ENCODE data around the gene CREB3L4. TPM values are rescaled to one million over a fixed set of nuclear protein-coding genes. Genes with fewer than 3 reads are reported as not detected.

Gene CREB3L4
- total and polyA plus RNA-seq, 4 donors, result 4.3 to 16.5 (median 10.3) TPM

DNA sequence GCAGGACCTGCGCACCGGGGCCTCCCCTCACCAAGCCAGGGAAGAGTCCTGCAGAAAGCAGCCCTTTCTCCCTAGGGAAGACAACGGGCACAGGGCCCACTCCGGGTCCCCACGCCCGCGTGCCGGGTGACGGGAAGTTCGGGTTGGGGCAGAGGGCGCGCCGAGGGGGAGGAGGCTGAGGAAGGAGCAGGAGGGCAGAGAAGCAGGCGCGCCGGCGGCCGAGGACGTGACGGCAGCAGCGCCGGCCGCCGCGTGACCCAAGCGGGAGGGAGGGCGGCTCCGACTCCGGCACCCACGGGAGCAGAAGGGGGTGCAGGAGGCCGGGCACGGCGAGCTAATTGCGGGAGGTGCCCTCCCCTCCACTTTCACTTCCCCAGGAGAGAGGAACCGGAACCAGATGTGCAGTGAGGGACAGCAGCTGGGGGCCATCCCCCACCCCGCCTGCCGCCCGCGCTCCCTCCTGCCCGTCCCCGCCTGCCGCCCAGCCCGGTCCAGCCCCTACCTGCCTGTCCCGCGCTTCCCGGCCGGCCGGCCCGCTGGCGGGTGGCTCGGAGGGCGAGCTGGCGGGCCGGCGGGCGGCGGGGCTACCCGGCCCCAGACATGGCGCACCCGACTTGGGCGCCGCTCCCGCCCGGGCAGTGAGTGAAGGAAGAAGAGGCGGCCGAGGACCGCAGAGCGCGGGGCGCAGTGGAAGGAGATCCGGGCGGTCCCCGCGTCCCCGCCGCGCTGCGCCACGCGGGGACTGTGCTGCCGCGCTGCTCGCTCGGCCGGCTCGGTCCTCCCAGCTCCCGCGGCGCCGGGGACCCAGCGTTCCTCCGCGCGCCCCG is 21.7 kb upstream of the CREB3L4 start:
- Histone ChIP-seq H3K4me1 (ENCODE audit: control insufficient read depth, insufficient read depth, low read length) (peaks cover 20% of the 10 kb centered on the region), H3K27ac (ENCODE audit: low read depth, low read length) (peak overlapping the region; percentile 82), H3K4me3 (ENCODE audit: low read depth, low read length) (peak overlapping the region; percentile 63), H3K27me3 (ENCODE audit: control insufficient read depth, insufficient read depth, low read length) (no peaks in the 10 kb centered on the region), H3K36me3 (ENCODE audit: control insufficient read depth, insufficient read depth, low read length) (peaks cover 61% of the 10 kb centered on the region), H3K9me3 (ENCODE audit: control insufficient read depth, insufficient read depth, low read length) (no peaks in the 10 kb centered on the region)
- WGBS (ENCODE audit: insufficient coverage), result under 1% methylated on average over 95 of the region's 95 CpGs
- DNase-seq (ENCODE audit: low read depth in 4 of 6, low spot score in 6 of 6), result peak in 2 of 6 donors; percentile 70 to 74

DNA sequence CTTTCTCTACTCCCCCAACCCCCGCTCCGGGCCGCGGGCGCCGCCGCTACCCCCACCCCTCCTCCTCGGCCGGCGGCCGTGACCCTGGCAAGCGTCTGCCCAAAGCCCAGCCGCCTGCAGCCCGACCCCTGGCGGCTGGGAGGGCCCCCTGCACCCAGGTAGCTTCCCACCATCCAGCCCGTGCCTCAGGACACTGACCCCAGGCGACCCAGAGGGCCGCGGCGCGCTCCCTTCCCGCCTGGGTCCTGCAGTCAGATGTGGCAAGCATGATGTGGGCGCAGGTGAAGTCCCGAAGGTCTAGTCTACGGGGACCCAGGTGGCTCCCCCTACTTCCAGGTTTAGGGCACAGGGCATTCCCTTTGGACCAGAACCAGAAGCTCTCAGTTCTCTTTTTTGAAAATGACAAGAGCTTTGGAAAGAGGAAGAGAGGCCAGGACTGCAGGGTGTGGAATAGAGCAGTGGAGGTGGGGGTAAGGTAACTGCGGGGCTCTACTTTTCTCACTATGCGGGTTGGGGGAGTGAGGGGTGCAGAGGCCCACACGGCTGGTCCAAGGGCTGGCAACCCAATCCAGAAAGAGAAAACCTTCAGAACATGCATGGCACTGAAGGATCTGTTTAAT is 21.0 kb upstream of the CREB3L4 start, which contains the start of gene DENND4B:
TSS of gene DENND4B (minus strand) at position 97 of the 620 bp plus-strand sequence. CDS start 2,344 bp downstream, outside the sequence.
- peak in 4 of 6 donors; percentile 61 to 91 (median 77) for DNase-seq (ENCODE audit: low read depth in 4 of 6, low spot score in 6 of 6)
- H3K4me3 ChIP-seq (ENCODE audit: low read depth, low read length), result peak within 1 kb of the TSS; percentile 63
- H3K27ac ChIP-seq (ENCODE audit: low read depth, low read length), result peak within 1 kb of the TSS; percentile 82
- no peaks in the 10 kb centered on the region for H3K27me3 ChIP-seq (ENCODE audit: control insufficient read depth, insufficient read depth, low read length)
- peaks cover 20% of the 10 kb centered on the region for H3K4me1 ChIP-seq (ENCODE audit: control insufficient read depth, insufficient read depth, low read length)
- 11% methylated on average over 25 of the region's 28 CpGs for WGBS (ENCODE audit: insufficient coverage)
- no peaks in the 10 kb centered on the region for H3K9me3 ChIP-seq (ENCODE audit: control insufficient read depth, insufficient read depth, low read length)
- H3K36me3 ChIP-seq (ENCODE audit: control insufficient read depth, insufficient read depth, low read length), result peaks cover 61% of the 10 kb centered on the region

DNA sequence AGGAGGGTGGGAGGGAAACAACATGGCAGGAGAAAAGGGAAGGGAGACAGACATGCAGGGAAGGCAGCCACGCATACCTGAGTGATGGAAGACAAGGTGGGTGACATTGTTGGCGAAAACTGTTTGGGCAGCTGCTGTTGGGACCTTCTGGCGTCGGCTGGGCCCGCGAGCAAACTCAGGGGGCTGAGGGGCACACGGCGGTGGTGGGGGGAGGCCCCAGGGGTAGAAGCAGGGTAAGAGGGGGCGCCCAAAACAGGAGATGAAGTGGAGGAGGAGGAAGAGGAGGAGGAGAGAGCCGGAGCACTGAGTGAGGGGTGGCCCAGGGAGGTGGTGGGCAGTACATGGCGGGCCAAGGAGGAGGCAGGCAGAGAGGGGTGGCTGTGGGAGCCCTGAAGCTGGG is 16.5 kb upstream of the CREB3L4 start:
- 95% methylated on average over 11 of the region's 11 CpGs for WGBS (ENCODE audit: insufficient coverage)
- Histone ChIP-seq H3K4me3 (ENCODE audit: low read depth, low read length) (no peak overlapping the region), H3K36me3 (ENCODE audit: control insufficient read depth, insufficient read depth, low read length) (peaks cover 72% of the 10 kb centered on the region), H3K9me3 (ENCODE audit: control insufficient read depth, insufficient read depth, low read length) (no peaks in the 10 kb centered on the region), H3K27ac (ENCODE audit: low read depth, low read length) (no peak overlapping the region), H3K27me3 (ENCODE audit: control insufficient read depth, insufficient read depth, low read length) (no peaks in the 10 kb centered on the region), H3K4me1 (ENCODE audit: control insufficient read depth, insufficient read depth, low read length) (peaks cover 10% of the 10 kb centered on the region)
- no peak for DNase-seq (ENCODE audit: low read depth in 4 of 6, low spot score in 6 of 6)

- 100% methylated on average over 2 of the region's 2 CpGs for WGBS (ENCODE audit: insufficient coverage)
- peaks cover 75% of the 10 kb centered on the region for H3K36me3 ChIP-seq (ENCODE audit: control insufficient read depth, insufficient read depth, low read length)
- no peaks in the 10 kb centered on the region for H3K9me3 ChIP-seq (ENCODE audit: control insufficient read depth, insufficient read depth, low read length)
- H3K27me3 ChIP-seq (ENCODE audit: control insufficient read depth, insufficient read depth, low read length), result no peaks in the 10 kb centered on the region
- DNase-seq (ENCODE audit: low read depth in 4 of 6, low spot score in 6 of 6), result no peak
- peaks cover 14% of the 10 kb centered on the region for H3K4me1 ChIP-seq (ENCODE audit: control insufficient read depth, insufficient read depth, low read length)
- H3K4me3 ChIP-seq (ENCODE audit: low read depth, low read length), result no peak overlapping the region
- H3K27ac ChIP-seq (ENCODE audit: low read depth, low read length), result no peak overlapping the region
Measured at GRCh38 chr1:153951801-153952200, 15.9 kb upstream of the CREB3L4 start.

GRCh38 chr1:153953859-153954365 is 13.8 kb upstream of the CREB3L4 start:
- H3K27ac ChIP-seq (ENCODE audit: low read depth, low read length), result no peak overlapping the region
- no peak overlapping the region for H3K4me3 ChIP-seq (ENCODE audit: low read depth, low read length)
- H3K4me1 ChIP-seq (ENCODE audit: control insufficient read depth, insufficient read depth, low read length), result peaks cover 27% of the 10 kb centered on the region
- H3K9me3 ChIP-seq (ENCODE audit: control insufficient read depth, insufficient read depth, low read length), result no peaks in the 10 kb centered on the region
- H3K36me3 ChIP-seq (ENCODE audit: control insufficient read depth, insufficient read depth, low read length), result peaks cover 57% of the 10 kb centered on the region
- DNase-seq (ENCODE audit: low read depth in 4 of 6, low spot score in 6 of 6), result no peak
- WGBS (ENCODE audit: insufficient coverage), result 85% methylated on average over 2 of the region's 4 CpGs
- H3K27me3 ChIP-seq (ENCODE audit: control insufficient read depth, insufficient read depth, low read length), result no peaks in the 10 kb centered on the region

DNA sequence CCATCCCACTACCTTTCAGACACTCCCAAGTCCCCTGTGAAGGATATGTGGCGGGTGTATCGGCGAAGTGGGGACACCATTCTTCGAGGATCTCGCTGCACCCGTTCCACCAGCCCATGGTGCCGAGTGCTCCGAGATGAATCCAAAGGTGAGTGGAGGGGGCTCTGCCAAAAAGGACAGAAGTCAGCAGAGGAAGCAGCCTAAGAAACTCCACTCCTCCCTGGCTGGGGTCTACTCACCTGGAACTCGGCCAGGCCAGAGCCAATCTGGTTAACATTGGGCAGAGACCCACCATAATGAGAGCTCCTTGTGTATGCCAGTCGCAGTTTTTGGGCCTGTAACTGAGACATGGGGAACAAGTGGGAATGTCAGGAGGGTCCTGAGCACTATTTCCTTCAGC is 12.9 kb upstream of the CREB3L4 start:
- H3K27me3 ChIP-seq (ENCODE audit: control insufficient read depth, insufficient read depth, low read length), result no peaks in the 10 kb centered on the region
- no peak overlapping the region for H3K27ac ChIP-seq (ENCODE audit: low read depth, low read length)
- DNase-seq (ENCODE audit: low read depth in 4 of 6, low spot score in 6 of 6), result no peak
- H3K4me3 ChIP-seq (ENCODE audit: low read depth, low read length), result no peak overlapping the region
- no peaks in the 10 kb centered on the region for H3K9me3 ChIP-seq (ENCODE audit: control insufficient read depth, insufficient read depth, low read length)
- 97% methylated on average over 10 of the region's 10 CpGs for WGBS (ENCODE audit: insufficient coverage)
- H3K36me3 ChIP-seq (ENCODE audit: control insufficient read depth, insufficient read depth, low read length), result peaks cover 58% of the 10 kb centered on the region
- H3K4me1 ChIP-seq (ENCODE audit: control insufficient read depth, insufficient read depth, low read length), result peaks cover 30% of the 10 kb centered on the region

- H3K27me3 ChIP-seq (ENCODE audit: control insufficient read depth, insufficient read depth, low read length), result no peaks in the 10 kb centered on the region
- DNase-seq (ENCODE audit: low read depth in 4 of 6, low spot score in 6 of 6), result no peak
- H3K4me3 ChIP-seq (ENCODE audit: low read depth, low read length), result peak overlapping the region; percentile 84
- 25% methylated on average over 4 of the region's 6 CpGs for WGBS (ENCODE audit: insufficient coverage)
- peak overlapping the region; percentile 82 for H3K27ac ChIP-seq (ENCODE audit: low read depth, low read length)
- peaks cover 34% of the 10 kb centered on the region for H3K4me1 ChIP-seq (ENCODE audit: control insufficient read depth, insufficient read depth, low read length)
- peaks cover 48% of the 10 kb centered on the region for H3K36me3 ChIP-seq (ENCODE audit: control insufficient read depth, insufficient read depth, low read length)
- no peaks in the 10 kb centered on the region for H3K9me3 ChIP-seq (ENCODE audit: control insufficient read depth, insufficient read depth, low read length)
Measured at GRCh38 chr1:153956997-153957715, 10.5 kb upstream of the CREB3L4 start.

GRCh38 chr1:153957744-153958110 is 10.0 kb upstream of the CREB3L4 start:
- 0% methylated on average over 13 of the region's 13 CpGs for WGBS (ENCODE audit: insufficient coverage)
- H3K9me3 ChIP-seq (ENCODE audit: control insufficient read depth, insufficient read depth, low read length), result no peaks in the 10 kb centered on the region
- H3K27me3 ChIP-seq (ENCODE audit: control insufficient read depth, insufficient read depth, low read length), result no peaks in the 10 kb centered on the region
- peaks cover 39% of the 10 kb centered on the region for H3K4me1 ChIP-seq (ENCODE audit: control insufficient read depth, insufficient read depth, low read length)
- no peak for DNase-seq (ENCODE audit: low read depth in 4 of 6, low spot score in 6 of 6)
- peaks cover 46% of the 10 kb centered on the region for H3K36me3 ChIP-seq (ENCODE audit: control insufficient read depth, insufficient read depth, low read length)
- H3K27ac ChIP-seq (ENCODE audit: low read depth, low read length), result peak overlapping the region; percentile 82
- H3K4me3 ChIP-seq (ENCODE audit: low read depth, low read length), result peak overlapping the region; percentile 84

DNA sequence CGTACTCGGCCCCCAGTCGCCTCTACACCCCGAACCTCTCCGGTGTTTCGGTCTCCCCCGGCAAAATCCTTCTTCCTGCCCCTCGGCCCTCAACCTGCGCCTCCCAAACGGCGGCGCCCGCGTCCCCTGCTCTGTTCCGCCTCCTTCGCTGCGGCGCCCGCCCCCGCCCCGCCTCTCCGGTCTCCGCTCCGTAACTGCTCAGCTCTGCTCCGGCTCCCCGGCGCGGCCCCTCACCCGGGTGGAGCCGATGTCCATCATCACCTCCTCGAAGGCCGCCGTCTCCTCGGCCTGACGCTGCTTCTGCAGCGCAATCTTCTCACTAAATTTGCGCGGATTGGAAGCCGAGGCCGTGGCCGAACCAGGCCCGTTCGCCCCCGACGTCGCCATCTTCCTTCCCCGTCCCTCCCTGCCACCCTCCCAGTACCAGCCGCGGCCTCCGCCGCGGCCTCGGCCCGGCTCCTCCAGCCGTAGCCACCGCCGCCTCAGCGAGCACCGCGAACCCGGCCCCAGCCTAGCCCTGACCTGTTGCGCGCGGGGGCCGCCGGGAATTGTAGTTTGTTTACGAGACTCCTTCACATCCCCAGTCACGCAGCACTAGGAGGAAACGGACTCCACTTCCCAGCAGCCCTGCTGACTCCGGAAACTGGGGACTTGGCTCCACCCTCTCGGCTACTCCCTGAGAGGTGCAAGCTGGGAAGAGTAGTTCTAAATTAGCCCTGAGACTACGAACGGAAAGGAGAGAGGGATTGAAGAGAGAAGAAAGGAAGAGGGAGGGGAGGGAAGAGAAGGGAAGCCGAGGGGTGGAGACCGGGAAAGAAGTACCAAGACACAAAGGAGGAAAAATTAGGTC is 9.4 kb upstream of the CREB3L4 start, which contains the start of gene CRTC2:
TSS of gene CRTC2 (minus strand) at position 502 of the 850 bp plus-strand sequence. CDS start at position 387, 115 bp downstream.
- DNase-seq (ENCODE audit: low read depth in 4 of 6, low spot score in 6 of 6), result peak; percentile 89 to 100 (median 97)
- no peaks in the 10 kb centered on the region for H3K9me3 ChIP-seq (ENCODE audit: control insufficient read depth, insufficient read depth, low read length)
- H3K4me3 ChIP-seq (ENCODE audit: low read depth, low read length), result peak within 1 kb of the TSS; percentile 84
- WGBS (ENCODE audit: insufficient coverage), result 0% methylated on average over 66 of the region's 75 CpGs
- H3K36me3 ChIP-seq (ENCODE audit: control insufficient read depth, insufficient read depth, low read length), result peaks cover 40% of the 10 kb centered on the region
- peaks cover 42% of the 10 kb centered on the region for H3K4me1 ChIP-seq (ENCODE audit: control insufficient read depth, insufficient read depth, low read length)
- H3K27me3 ChIP-seq (ENCODE audit: control insufficient read depth, insufficient read depth, low read length), result no peaks in the 10 kb centered on the region
- H3K27ac ChIP-seq (ENCODE audit: low read depth, low read length), result peak within 1 kb of the TSS; percentile 82

All from spinal cord (tissue), 10 donors.